Astrocyte of the cerebellum (primary cell): ENCODE results near the gene KDM7A.

Source experiments
- DNase-seq: peaks from one replicate; pipeline ENCODE4 v3.0.0-alpha.2; 2011; ENCODE audit warnings: low read depth
- H3K4me3 ChIP-seq: 2 replicates; pipeline ENCODE4 v1.5.1; 2011; ENCODE audit warnings: mild to moderate bottlenecking, low read depth, low read length, moderate library complexity
- in situ Hi-C: cut with HindIII; loops from 2 replicates; pipeline ENCODE4 v1.10.0; 2017; ENCODE audit warnings: low sequenced_read_pairs
- TF ChIP-seq, protein P1 (sequence below): IDR thresholded peaks from 2 replicates; pipeline ENCODE4 v1.5.1; 2012; ENCODE audit warnings: low read length, low read depth, moderate library complexity, mild to moderate bottlenecking; ENCODE audit errors: missing control alignments

The KDM7A gene

DNA sequence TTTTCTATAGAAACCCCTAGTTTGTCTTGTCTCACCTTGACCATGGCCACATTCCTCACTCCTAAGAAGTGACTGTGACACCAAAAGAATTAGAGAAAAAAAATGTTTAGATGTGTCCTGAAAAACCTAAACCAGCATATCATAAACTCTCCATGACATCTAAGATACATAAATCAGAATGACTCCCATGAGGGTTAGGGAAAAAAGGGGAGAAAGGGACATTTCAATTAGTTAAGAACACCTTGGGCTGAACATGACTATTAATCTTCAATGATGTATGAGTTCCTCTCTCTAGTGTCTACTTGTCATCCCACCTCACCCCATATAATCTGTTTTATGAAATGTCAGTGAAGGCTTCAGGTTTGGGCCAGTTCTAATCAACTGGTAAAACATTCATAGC lies 31.1 kb downstream of the KDM7A start:
- TF ChIP-seq, protein P1, sequence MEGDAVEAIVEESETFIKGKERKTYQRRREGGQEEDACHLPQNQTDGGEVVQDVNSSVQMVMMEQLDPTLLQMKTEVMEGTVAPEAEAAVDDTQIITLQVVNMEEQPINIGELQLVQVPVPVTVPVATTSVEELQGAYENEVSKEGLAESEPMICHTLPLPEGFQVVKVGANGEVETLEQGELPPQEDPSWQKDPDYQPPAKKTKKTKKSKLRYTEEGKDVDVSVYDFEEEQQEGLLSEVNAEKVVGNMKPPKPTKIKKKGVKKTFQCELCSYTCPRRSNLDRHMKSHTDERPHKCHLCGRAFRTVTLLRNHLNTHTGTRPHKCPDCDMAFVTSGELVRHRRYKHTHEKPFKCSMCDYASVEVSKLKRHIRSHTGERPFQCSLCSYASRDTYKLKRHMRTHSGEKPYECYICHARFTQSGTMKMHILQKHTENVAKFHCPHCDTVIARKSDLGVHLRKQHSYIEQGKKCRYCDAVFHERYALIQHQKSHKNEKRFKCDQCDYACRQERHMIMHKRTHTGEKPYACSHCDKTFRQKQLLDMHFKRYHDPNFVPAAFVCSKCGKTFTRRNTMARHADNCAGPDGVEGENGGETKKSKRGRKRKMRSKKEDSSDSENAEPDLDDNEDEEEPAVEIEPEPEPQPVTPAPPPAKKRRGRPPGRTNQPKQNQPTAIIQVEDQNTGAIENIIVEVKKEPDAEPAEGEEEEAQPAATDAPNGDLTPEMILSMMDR, result no peak
- in situ Hi-C loops, result no loop called here
- H3K4me3 ChIP-seq, result no peak overlapping the region
- no peak for DNase-seq

DNA sequence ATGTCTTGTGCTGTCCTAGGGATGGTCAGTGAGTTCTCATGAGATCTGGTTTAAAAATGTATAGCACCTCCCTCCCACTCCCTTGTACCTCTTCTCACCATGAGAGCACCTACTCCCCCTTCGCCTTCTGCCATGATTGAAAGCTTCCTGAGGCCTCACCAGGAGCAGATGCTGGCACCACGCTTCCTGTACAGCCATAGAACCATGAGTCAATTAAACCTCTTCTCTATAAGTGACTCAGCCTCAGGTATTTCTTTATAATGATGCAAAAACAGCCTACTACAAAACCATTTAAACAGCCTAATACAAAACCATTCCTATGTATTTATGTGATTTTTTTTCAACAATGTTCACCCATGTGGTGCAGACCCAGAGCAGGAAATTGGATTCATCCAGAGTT lies 32.0 kb downstream of the KDM7A start:
- in situ Hi-C loops, result no loop called here
- TF ChIP-seq, protein P1, result no peak
- no peak for DNase-seq

DNA sequence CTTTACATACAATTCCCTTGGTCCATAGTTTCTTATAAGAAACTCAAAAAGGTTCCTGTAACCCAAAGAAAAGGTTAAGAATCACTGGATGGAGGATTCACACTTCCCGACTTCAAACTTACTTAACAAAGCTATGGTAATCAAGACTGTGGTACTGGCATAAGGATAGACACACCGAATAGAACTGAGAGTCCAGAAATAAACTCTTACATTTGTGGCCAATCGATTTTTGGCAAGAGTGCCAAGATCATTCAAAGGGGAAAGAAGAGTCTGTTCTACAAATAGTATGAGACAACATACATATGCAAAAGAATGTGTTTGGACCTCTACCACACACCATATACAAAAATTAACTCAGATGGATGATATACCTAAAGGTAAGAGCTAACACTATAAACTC lies 32.8 kb downstream of the KDM7A start:
- in situ Hi-C loops, result no loop called here
- TF ChIP-seq, protein P1, result no peak
- no peak for DNase-seq
- H3K4me3 ChIP-seq, result no peak overlapping the region

More for the DNA sequence above, 32.0 kb downstream of the KDM7A start:
- H3K4me3 ChIP-seq, result no peak overlapping the region

DNA sequence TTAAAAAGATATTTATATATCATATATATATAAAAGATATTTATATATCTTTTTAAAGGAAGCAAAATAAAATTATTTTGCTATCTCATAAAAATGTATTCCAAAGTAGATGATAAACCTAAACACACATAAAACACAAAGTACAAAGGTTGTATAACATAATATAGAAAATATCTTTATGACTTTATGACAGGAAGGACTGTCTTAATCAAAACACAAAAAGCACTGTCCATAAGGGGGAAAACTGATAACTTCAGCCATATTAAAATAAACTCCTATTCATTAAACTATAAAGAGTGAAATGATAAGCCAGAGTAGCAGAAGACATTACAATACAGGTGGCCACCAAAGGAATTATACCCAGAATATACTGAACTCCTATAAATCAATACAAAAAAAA lies 34.8 kb downstream of the KDM7A start:
- TF ChIP-seq, protein P1, result no peak
- no peak overlapping the region for H3K4me3 ChIP-seq
- in situ Hi-C loops, result no loop called here
- no peak for DNase-seq

DNA sequence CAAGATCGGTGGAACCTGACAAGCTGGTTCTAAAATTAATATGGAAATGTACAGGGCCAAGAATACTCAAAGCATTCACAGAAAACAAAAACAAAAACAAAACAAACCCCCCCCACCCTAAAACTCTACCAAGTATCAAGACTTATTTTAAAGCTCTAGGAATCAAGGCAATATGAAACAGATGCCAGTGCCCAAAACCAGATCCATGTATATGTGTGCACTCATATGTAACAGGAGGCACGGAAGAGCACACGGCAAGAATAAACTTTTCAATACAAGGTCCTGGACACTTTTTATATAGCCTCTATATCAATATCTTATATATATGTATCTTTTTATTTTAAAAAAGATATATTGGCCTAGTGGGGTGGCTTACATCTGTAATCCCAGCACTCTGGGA lies 35.5 kb downstream of the KDM7A start:
- in situ Hi-C loops, result no loop called here
- DNase-seq, result no peak
- no peak overlapping the region for H3K4me3 ChIP-seq
- TF ChIP-seq, protein P1, result no peak

DNA sequence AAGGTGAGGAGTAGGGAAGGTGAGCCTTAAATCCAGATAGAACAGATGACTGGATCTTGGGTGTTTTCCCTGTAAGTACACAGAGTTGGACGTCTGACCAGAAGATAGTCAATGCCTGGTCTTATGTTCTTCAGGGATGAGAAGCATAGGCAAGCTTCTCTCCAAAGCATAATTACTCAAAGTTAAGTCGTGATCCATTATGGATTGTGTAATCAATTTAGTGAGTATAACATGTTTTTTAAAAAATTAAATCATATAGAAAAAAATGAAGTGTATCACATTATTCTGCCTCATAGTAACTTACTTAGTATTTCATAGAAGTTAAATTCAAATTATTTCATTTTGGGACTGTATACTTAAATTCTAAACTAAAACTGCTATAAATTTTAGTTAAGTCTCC lies 39.7 kb downstream of the KDM7A start:
- TF ChIP-seq, protein P1, result no peak
- DNase-seq, result no peak
- no peak overlapping the region for H3K4me3 ChIP-seq
- in situ Hi-C loops, result no loop called here

DNA sequence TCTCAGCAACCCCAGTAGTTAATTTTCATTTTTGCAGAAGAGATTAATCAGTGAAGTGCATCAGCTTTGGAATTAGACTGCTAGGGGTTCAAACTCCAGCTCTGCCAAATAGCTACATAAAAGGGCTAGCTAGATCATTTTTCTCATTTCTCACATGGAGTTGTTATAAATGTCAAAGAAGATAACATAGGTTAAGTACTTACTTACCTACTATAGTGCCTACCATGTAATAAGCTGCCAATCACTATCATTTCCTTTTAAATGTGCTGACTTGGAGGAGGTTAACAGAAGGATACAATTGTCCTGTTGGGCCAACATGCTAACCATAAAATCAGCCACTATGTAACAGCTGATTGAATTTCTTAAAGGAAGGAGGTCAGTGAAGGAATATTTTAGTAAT lies 40.7 kb downstream of the KDM7A start:
- H3K4me3 ChIP-seq, result no peak overlapping the region
- in situ Hi-C loops, result no loop called here
- TF ChIP-seq, protein P1, result no peak
- no peak for DNase-seq
